ENCODE measurements around the gene TAF1.
A peak's percentile ranks its signal among the peaks of the same experiment; 100 is the strongest.
"Not testable (repeated sequence)": the region's sequence is repeated elsewhere in the genome, so short reads cannot be mapped to it uniquely, and the experiment has no call there.

TAF1 gene, protein sequence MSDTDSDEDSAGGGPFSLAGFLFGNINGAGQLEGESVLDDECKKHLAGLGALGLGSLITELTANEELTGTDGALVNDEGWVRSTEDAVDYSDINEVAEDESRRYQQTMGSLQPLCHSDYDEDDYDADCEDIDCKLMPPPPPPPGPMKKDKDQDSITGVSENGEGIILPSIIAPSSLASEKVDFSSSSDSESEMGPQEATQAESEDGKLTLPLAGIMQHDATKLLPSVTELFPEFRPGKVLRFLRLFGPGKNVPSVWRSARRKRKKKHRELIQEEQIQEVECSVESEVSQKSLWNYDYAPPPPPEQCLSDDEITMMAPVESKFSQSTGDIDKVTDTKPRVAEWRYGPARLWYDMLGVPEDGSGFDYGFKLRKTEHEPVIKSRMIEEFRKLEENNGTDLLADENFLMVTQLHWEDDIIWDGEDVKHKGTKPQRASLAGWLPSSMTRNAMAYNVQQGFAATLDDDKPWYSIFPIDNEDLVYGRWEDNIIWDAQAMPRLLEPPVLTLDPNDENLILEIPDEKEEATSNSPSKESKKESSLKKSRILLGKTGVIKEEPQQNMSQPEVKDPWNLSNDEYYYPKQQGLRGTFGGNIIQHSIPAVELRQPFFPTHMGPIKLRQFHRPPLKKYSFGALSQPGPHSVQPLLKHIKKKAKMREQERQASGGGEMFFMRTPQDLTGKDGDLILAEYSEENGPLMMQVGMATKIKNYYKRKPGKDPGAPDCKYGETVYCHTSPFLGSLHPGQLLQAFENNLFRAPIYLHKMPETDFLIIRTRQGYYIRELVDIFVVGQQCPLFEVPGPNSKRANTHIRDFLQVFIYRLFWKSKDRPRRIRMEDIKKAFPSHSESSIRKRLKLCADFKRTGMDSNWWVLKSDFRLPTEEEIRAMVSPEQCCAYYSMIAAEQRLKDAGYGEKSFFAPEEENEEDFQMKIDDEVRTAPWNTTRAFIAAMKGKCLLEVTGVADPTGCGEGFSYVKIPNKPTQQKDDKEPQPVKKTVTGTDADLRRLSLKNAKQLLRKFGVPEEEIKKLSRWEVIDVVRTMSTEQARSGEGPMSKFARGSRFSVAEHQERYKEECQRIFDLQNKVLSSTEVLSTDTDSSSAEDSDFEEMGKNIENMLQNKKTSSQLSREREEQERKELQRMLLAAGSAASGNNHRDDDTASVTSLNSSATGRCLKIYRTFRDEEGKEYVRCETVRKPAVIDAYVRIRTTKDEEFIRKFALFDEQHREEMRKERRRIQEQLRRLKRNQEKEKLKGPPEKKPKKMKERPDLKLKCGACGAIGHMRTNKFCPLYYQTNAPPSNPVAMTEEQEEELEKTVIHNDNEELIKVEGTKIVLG (N-terminal part only)

DNA sequence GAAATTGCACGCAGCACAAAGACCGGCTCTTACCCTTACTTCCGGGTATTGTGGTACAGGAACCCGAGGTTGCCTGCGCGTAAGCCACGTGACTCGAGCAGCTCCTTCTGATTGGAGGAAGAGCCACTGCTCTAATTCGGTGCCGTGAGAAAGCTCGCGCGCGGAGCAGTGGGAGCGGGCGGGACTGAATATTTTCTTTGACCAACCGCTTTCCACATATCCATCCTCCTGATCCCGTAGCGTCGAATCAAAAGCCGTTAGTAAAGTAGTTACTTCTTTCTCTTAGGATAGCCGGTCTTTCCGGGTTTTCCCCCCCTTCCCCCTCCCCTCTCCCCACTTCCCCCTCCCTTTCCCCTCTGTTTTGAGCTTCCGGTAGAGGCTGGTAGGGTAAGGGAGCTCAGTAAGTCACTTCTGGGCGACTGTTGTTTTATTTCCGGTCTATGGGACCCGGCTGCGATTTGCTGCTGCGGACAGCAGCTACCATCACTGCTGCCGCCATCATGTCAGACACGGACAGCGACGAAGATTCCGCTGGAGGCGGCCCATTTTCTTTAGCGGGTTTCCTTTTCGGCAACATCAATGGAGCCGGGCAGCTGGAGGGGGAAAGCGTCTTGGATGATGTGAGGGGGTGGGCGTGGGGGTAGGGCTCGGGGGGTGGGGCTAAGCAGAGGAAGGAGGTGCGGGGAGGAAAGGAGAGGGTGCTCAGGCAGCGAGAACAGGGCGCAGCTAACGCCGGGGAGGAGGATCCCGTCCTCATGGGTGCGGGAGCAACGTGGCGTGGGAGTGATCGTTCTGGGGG is at the start of gene TAF1:
Gene TAF1 (plus strand): TSS at position 483 of the 799 bp plus-strand sequence. CDS start 18 bp downstream, at position 501.
- peak; percentile 98 for DNase-seq

DNA sequence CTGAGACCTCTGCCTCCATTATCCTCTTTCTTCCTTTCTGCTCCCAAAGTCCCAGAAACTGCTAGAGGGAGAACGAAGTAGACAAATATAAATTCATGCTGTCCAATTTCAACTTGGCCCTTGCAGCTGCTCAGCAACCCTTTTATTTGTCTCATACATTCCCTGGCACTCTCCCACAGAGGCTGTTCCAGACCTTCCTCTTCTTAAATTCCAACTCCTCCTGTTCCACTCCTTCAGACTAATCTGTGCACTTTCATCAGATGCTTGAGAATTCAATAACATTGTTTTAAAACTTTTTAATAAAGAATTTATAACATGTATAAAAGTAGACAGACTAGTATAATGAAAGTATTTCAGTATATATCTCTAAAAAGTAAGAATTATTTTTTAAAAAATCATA is 49.2 kb upstream of the TAF1 start:
- not testable (repeated sequence) for DNase-seq

DNA sequence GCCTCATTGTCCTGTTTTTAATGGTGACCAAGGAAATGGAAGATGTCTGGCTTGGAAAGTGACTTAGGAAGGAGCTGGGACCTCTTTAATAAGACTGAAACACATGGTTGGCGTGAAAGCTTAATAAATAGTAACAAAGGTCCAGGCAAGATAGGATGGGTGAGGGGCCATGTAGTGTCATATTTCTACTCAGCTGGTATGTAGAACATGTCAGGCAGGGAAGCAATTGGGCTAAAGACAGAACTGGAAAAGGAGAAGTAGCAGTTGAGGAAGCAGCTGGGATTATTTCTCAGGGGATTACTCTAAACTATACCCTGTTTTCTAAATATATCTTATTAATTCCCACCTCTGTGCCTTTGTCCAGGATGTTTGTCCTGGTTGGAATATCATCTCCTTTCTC is 46.0 kb upstream of the TAF1 start:
- DNase-seq, result no peak

DNA sequence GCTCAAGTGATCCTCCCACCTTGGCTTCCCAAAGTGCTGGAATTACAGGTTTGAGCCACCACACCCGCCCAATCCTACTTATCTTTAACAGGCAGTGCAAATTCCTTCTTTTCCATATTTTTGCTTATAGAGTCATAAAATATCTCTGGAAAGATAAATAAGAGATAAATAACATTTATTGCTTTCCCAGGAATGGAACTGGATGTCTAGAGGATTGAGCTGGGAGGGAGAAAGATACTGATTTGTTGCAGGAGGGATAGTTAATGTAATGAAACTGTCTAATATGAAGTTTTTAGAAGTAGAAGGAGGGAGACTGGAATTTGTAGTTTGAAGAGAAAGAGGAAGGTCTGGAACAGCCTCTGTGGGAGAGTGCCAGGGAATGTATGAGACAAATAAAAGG is 44.4 kb upstream of the TAF1 start:
- no peak for DNase-seq

DNA sequence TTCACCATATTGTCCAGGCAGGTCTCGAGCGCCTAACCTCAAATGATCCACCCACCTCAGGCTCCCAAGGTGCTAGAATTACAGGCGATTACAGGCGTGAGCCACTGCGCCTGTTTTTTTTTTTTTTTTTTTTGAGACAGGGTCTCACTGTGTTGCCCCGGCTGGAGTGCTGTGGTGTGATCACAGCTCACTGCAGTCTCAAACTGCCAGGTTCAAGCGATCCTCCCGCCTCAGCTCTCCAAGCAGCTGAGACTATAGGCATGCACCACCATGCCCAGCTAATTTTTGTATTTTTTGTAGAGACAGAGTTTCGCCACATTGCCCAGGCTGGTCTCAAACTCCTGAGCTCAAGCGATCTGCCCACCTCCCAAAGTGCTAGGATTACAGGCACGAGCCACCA is 41.7 kb upstream of the TAF1 start:
- DNase-seq, result not testable (repeated sequence)

DNA sequence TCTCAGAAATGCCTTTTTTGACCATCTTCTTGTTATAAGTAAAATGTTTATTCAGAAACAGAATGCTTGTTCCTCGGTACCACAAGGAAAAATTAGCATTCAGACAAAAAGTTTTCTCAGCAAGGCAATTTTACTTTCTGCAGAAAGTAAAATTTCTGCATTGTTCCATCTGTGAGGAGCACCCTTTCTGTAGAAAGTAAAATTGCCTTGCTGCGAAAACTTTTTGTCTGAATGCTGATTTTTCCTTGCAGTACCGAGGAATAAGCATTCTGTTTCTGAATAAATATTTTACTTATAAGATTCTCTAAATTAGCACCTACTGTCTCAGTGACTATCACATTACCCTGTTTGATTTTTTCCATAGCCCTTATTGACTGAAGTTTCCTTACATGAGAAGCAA is 39.8 kb upstream of the TAF1 start:
- DNase-seq, result no peak

DNA sequence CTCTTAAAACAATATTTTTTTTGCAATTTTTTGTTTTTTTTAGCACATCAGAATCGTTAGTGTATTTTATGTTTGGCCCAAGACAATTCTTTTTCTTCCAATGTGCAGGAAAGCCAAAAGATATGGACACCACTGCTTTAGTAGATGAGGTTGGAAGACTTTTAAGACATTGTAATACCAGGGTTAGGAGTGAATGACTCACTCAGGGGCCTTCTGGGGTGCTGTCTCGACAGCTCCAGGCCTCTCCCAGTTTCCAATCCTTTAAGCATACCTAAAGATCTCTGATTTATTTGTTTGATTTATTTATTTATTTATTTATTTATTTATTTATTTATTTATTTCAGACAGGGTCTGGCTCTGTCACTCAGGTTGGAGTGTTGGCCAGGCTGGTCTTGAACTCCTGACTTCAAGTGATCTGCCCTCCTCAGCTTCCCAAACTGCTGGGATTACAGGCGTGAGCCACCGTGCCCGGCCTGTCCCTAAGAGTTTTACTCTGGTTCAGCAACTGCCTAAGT is 16.9 kb upstream of the TAF1 start:
- DNase-seq, result not testable (repeated sequence)

DNA sequence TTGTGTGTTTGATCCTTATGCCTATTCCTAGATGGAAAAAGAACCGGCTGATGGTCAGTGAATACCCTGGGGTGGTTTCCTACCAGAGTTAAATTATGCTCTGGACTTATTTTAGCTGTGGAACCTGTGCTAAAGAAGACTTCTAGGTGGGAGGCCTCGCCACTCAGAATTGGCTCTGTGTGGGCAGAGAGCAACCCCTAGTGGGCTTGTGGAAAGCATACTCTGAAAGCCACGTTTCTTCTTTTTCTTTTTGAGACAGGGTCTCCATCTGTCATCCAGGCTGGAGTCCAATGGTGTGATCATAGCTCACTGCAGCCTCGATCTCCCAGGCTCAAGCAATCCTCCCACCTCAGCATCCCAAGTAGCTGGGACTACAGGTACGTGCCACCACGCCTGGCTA is 16.3 kb upstream of the TAF1 start:
- not testable (repeated sequence) for DNase-seq

DNA sequence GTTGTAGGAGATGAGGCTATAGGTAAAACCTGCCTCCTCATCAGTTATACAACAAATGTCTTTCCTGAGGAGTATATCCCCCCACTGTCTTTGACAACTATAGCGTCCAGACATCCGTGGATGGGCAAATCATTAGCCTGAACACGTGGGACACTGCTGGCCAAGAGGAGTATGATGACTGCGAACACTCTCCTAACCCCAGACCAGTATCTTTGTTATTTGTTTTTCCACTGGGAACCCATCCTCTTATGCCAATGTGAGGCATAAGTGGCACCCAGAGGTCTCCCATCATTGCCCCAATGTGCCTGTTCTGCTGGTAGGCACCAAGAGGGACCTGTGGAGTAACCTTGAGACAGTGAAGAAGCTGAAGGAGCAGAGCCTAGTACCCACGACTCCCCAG is 13.7 kb upstream of the TAF1 start:
- not testable (repeated sequence) for DNase-seq

DNA sequence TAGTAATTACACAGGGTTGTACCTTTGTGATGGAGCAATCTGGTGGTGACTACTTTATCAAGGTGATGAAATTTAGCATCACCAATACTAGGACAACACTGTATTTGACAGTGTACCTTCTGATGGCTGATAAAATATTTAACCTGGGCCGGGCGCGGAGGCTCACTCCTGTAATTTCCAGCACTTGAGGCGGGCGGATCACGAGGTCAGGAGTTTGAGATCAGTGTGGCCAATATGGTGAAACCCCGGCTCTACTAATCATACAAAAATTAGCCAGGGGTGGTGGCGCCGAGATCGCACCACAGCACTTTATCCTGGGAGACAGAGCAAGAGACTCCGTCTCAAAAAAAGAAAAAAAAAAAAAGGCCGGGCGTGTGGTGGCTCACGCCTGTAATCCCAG is 1.9 kb upstream of the TAF1 start:
- no peak for DNase-seq

DNA sequence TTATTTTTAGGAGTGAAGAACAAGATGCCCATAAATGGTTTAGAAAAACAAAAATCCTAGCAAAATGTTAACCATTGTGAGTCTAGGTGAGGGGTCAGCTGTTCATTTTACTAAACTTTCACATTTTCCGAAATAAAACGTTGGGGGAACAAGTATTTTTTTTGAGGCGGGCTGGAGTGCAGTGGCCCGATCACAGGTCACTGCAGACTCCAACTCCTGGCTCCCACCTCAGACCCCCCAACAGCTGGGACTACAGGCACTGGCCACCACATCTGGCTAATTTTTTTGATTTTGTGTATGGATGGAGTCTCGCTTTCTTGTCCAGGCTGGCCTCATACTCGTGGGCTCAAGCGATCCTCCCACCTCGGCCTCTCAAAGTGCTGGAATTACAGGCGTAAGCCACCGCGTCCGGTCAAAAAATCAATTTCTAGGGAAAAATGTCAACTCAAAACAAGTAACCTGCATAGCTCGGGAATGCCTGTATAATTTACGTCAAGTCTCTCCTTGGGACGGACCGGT is 742 bp upstream of the TAF1 start:
- no peak for DNase-seq

DNA sequence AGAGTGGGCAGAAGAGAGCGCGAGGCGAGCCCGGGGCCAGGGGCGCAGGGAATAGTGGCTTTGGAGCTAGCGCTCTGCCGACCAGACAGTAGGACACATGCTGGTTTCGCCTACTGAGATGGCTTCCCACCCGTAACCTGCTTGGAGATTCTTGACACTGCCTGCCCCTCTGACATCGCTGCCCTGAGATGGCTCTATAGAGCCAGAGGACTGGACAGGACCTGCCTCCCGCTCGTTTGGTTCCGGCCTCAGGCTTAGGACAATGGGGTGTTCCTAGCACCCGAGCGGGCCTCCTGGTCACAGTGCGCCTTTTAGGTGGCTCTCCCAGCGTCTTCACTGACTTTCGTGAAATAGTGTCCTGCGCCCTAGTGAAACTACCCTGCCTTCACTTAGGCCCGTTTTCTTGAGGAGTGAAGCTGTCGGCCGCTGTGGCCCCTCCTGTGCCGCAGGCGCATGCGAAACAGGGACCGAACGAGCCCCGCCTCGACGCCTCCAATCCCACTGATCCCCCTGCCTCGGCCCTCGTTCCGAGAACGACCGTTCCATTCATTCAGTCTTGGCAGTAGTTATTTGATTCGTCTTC is 608 bp downstream of the TAF1 start:
- DNase-seq, result peak; percentile 10

DNA sequence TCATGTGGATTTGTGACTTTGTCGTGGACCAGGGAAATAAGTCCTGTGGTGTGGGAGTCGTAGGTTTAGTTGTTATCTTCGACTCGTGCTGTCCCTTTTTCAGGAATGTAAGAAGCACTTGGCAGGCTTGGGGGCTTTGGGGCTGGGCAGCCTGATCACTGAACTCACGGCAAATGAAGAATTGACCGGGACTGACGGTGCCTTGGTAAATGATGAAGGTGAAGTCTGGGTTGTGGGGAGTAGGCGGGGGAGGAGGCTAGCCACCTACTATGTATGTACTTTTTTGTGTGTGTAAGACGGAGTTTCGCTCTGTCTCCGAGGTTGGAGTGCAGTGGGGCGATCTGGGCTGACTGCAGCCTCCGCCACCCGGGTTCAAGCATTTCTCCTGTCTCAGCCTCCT is 1.2 kb downstream of the TAF1 start:
- no peak for DNase-seq

DNA sequence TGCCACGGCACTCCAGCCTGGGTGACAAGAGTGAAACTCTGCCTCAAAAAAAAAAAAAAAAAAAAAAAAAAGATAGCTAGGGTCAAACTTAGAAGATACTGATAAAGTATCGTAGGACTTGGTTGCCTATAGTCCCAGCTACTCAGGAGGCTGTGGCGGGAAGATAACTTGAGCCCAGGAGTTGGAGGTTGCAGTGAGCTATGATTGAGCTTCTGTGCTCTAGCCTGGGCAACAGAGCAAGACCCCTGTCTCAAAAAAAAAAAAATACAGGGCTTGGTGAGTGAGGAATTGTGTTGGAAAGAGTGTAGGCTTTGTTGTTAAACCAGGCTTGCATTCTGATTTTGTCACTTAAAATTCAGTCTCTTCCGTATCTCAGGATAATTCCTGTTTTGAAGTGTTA is 6.2 kb downstream of the TAF1 start:
- no peak for DNase-seq

DNA sequence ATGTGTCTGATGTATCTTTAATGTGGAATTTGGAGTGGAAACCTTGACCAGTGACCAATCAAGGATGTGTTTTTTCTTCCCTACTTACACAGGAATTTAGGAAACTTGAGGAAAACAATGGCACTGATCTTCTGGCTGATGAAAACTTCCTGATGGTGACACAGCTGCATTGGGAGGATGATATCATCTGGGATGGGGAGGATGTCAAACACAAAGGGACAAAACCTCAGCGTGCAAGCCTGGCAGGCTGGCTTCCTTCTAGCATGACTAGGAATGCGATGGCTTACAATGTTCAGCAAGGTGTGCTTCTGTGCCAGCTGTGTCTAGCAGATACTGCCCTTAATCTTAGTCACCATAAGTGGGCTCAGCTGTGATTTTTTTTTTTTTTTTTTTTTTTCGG is 12.6 kb downstream of the TAF1 start:
- DNase-seq, result no peak

DNA sequence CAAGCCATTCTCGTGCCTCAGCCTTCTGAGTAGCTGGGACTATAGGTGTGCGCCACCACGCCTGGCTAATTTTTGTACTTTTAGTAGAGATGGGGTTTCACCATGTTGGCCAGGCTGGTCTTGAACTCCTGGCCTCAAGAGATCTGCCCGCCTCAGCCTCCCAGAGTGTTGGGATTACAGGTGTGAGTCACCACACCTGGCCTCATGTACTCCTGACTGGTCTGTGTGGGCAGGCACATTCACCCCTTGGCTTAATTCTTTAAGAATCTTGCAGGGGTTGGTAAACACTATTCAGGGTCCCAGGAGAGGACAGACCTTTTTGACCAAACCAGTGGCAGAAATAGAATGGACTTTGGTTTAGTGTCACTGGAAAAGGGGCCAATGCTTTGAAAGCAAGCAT is 25.6 kb downstream of the TAF1 start:
- DNase-seq, result not testable (repeated sequence)

DNA sequence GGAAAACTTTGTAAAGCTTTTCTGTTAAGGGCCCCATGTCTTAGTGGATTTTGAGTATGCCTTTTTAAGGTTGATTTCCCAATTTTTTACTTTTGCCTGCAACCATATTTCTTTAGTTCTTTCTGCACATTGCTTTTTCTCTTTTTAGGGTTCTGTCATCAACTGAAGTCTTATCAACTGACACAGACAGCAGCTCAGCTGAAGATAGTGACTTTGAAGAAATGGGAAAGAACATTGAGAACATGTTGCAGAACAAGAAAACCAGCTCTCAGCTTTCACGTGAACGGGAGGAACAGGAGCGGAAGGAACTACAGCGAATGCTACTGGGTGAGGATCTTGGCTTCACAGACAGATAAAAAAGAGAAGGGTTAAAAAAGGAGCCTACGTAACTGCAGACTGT is 27.8 kb downstream of the TAF1 start:
- no peak for DNase-seq

DNA sequence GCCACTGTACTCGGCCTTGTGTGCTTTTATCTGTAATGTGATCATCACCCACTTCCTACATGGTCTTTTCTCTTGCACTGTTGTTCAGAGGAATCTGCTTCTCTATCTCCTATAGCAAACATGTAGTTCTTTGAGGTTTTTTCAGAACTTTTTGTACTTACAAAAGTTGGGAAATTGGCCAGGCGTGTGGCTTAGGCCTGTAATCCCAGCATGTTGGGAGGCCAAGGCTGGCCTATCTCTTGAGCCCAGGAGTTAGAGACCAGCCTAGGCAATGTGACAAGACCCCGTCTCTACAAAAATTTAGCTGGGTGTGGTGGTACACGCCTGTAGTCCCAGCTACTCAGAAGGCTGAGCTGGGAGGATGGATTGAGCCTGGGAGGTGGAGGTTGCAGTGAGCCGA is 30.4 kb downstream of the TAF1 start:
- no peak for DNase-seq

DNA sequence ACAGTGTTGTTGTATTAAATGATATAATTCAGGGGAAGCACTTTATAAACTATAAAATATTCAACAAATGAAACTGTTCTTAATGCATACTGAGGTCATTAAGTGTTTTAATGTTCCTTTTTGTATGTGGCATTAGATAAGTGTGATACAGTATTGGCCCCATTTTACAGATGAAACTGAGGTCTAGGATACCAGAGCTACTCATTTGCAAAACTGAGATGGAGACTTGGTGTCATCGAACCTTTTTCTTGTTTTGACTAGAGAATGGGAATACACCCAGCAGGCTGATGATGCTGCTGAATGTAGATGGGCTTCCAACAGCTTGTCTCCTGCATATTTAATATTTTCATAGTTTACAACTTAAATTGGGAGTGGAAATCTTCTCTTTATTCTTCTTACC is 34.6 kb downstream of the TAF1 start:
- DNase-seq, result no peak

DNA sequence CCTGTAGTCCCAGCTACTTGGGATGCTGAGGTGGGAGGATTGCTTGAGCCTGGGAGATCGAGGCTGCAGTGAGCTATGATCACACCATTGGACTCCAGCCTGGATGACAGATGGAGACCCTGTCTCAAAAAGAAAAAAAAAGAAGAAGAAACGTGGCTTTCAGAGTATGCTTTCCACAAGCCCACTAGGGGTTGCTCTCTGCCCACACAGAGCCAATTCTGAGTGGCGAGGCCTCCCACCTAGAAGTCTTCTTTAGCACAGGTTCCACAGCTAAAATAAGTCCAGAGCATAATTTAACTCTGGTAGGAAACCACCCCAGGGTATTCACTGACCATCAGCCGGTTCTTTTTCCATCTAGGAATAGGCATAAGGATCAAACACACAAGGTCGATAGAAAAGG is 50.1 kb downstream of the TAF1 start:
- DNase-seq, result not testable (repeated sequence)

DNA sequence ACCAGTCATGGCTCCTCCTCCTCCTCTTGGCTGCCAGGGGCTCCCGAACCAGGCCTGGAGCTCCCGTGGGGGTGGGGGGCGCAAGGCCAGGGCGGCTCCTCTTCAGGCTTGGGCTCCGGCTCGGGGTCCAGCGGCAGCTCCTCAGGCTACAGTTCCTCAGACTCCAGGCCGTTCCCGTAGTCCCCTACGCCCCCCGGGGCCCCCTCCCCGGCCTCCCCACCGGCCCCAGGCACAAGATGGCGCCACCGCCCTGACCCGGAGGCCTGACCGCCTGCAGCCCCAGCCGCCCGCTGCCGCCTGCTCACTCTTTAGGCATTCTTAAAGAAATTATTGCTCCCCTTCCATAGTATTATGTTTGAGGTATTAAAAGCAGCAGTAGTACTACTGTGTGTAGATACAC is 54.5 kb downstream of the TAF1 start:
- DNase-seq, result no peak

Measured in fibroblast of skin of right quadriceps (primary cell).